GM18498 (cell line): ENCODE measurements around the gene ITPRIPL1.
"Not testable (repeated sequence)": the region's sequence is repeated elsewhere in the genome, so short reads cannot be mapped to it uniquely, and the experiment has no call there.

Experiments
- ATAC-seq: cut with Tn5 transposase; IDR thresholded peaks from one replicate; pipeline ENCODE4 v1.9.1; 2021; ENCODE audit warnings: mild to moderate bottlenecking, moderate library complexity; ENCODE audit not compliant: unreplicated experiment

The ITPRIPL1 gene, protein sequence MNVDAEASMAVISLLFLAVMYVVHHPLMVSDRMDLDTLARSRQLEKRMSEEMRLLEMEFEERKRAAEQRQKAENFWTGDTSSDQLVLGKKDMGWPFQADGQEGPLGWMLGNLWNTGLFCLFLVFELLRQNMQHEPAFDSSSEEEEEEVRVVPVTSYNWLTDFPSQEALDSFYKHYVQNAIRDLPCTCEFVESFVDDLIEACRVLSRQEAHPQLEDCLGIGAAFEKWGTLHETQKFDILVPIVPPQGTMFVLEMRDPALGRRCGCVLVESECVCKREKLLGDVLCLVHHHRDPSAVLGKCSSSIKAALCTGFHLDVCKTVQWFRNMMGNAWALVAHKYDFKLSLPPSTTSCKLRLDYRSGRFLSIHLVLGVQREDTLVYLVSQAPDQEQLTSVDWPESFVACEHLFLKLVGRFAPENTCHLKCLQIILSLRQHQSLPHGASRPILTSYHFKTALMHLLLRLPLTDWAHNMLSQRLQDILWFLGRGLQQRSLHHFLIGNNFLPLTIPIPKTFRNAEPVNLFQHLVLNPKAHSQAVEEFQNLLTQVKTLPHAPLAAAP

GRCh38 chr2:96325041-96325883 lies at the start of gene ITPRIPL1:
TSS of gene ITPRIPL1 (plus strand) at chr2:96325317. CDS start at chr2:96325840, 523 bp downstream.
- no peak for ATAC-seq

- no peak for ATAC-seq
These were observed 48.2 kb upstream of the ITPRIPL1 start for GRCh38 chr2:96276787-96277499.

DNA sequence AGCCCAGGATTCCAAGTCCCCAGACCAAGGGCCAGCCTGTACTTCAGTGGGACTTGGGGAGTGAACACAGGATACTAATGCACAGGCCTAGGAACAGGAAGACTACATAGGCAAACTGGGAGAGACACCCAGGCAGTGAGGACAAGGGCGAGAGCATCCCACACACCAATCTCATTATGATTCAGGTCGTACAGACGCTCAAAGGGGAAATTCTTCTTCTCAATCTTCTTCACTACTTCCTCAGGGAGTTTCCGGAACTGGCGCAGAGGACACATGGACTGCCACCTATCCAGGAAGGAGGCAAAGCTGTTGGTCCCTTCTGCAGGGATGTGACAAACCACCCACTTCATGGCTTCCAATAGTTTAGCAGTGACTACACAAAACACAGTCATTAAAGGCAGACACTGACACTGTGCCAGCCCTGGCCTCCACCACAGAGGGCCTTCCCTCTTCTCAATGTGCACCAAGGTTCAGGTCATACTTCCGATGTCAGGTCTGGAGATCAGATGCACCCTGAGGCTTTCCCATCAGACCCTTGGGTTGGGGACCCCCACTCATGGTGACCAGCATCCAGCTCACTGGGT lies 37.8 kb upstream of the ITPRIPL1 start:
- no peak for ATAC-seq

DNA sequence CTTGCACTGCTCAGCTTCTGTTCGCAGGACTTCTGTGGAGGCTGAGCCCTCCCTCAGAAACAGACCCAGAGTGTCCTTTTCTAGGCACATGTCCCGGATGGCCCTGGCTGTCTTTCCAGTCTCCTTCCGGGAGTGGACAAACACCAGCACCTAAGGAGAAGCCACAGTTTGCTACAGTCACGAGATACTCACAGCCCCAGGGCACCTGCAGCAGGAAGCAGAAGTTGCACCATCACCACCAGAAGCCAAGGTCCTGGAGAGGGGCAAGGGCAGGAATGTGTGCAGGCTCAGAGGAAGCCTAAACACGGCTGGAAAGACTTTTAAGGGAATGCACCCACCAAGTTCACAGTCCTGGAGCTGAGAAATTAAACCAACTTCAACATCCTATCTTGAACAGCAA lies 33.4 kb upstream of the ITPRIPL1 start:
- no peak for ATAC-seq

DNA sequence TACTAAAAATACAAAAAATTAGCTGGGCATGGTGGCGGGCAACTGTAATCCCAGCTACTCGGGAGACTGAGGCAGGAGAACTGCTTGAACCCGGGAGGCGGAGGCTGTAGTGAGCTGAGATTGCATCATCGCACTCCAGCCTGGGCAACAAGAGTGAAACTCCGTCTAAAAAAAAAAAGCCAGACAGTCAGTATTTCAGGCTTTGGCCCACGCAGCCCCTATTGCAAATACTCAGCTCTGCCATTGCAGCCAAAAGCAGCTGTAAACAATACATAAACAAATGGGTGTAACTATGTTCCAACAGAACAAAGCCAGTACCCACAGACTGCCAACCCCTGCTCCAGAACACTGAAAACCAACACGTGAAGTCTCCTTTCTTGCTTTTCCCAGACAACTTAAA lies 30.8 kb upstream of the ITPRIPL1 start:
- ATAC-seq, result not testable (repeated sequence)

- no peak for ATAC-seq
These were observed 28.2 kb upstream of the ITPRIPL1 start for GRCh38 chr2:96296925-96297324.

DNA sequence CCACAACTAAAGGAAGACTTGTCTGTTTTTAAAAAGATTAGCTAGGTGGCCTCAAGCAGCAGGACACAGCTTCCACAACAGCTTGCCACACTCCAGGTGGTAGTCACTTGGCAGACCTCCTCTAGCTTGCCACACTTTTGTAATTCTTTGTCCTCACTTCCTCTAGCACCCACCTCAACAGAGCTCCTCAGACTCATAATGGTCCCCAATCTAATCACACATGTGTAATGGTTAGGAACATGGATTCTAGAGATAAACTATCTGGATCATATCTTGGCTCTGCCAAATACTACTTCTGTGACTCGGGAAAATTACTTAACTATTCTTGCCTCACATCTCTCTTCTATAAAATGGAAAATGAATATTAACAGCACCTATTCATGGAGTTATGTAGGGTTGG lies 23.3 kb upstream of the ITPRIPL1 start:
- ATAC-seq, result no peak

DNA sequence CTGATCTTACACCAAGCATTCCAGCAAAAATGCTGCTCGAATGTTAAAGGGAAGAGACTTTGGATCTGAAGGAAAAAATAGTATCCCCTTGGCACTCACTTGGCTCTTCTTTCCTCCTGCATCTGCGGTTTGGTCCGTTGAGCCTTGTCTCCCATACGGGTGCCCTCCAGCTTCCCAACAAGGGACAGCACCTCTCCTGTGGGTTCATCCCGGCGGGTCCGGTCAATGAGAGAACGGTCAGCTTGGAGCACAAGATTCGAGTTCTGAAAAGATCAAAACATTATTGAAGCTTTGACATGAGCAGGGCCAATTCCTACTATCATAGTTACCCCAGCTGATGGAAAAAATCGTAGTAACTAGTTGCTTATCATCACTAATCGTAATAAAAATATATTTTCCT lies 20.5 kb upstream of the ITPRIPL1 start:
- no peak for ATAC-seq

DNA sequence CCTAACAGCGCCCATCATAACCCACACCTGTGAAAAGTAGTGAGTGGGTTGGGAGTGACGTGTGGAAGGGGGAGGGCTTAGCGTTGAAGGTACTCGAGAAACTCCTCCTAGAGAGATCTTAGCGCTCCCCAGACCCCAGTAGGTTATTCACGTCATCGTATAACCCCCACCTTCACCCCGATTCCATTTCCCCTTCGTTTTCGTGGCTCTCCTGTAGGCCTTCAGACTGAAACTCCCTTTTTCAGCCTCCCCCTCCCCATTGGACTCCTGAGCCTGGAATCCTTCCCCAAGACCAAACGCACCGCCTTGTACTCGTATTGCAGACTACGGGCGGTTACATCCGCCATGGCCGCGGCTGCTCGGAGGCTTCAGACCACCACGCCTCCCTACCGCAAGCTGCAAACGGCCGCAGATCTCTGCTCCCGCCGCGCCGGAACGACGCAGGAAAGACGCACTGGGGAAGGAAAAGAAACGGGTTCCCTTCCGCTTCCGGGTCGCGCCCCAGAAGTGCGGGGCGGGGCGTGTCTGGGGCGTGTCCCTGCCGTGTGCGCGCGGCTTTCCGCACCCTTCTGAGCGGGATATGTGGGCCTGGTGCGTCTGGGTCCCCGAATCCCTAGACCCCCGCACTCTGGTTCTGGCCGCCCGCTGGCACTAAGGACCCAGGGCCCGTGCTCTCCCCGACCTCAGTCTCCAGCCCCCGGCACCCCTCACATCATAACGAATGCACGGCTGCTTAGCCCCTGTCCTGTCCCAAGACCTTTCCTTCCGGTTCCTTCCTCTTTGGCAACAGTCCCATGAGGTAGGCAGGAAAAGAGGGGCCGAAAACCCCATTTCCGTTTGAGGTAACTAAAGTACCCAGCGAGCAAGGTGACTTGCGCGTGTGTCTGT lies 19.8 kb upstream of the ITPRIPL1 start, which contains the start of gene SNRNP200:
SNRNP200 (minus strand) TSS at position 456 of the 888 bp plus-strand sequence; CDS start at position 347, 109 bp downstream.
- ATAC-seq, result peak; percentile 93

DNA sequence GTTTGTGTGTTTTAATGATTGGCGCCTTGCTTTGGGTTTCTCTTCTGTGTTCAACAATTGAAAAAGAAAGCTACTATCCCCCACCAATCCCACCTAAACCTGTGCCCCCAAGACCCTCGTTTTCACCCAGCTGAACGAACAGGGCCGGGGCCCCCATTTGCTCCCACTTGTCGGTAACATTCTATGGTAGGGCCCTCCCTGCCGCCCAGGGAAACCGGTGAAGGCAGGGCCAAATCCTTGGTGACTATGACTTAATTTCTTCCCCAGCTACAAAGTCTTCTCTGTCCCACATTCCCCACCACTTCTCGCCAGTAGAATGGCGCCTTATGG lies 19.2 kb upstream of the ITPRIPL1 start:
- ATAC-seq, result peak; percentile 6

GRCh38 chr2:96306370-96306769 lies 18.7 kb upstream of the ITPRIPL1 start:
- ATAC-seq, result no peak

GRCh38 chr2:96308248-96308647 lies 16.9 kb upstream of the ITPRIPL1 start:
- ATAC-seq, result no peak

DNA sequence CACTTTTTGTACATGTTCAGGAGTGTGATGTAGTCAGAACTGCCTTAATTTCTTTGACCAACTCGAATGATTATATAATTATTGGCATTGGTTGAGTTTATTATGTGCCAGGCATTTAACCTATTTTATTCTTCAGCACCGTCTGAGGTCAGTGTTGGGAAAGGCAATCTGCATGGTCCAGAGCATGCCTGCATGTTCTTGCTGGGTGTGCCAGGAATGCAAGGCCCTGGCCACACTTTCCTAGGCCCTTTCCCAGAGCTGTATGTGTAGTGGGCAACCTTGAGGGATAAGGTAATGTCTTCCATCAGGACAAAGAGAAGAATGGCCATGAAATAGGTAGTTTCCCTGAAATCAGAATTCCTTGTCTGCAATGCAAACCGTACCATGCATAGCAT lies 10.1 kb upstream of the ITPRIPL1 start:
- ATAC-seq, result no peak

DNA sequence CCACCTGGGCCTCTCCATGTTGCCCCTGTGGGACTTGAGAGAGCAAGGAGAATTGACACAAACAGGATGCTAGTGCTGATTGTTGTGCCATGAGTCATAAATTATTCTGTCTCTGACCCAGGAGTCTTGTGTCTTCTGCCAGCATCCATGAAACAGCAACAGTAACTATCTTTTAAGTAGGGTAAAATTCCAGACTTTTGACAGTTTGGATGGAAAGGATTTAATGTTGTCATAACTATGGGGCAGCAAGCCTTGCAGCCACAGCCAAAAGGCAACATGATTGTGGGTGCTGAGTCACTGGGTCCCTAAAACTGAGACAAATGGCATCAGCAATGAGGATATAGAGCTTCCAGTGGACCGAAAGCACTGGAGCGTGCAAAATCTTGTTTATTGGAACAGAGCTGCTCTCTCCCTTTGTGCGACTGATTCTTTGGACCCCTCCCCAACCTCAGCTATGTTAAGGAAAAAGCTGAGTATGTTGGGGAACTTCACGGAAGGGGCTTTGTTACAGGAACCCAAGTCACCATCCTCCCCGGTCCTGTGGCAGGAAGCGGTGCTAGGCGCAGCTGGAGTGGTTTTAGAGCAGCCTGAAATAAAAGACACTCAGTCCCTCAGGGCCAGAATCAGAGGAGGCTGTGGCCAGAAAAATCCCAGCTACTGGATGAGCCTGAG lies 9.6 kb upstream of the ITPRIPL1 start:
- no peak for ATAC-seq

DNA sequence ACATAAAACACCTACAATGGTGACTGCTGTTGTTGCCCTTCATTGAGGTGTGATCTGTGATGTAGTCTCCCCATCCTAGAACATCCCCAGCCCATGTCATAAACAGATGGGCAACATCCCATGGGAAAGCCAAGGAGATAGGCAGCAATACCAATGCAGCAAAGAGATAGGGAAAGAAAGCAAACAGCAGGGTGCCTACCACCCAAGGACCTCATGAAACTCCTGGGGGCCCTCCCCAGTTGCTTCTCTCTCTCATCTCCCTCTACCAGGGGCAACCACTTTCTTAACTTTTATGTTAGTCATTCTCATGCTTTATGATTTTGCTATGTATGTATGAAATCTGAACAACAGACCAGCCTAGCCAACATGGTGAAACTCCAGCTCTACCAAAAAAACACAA lies 8.1 kb upstream of the ITPRIPL1 start:
- no peak for ATAC-seq

DNA sequence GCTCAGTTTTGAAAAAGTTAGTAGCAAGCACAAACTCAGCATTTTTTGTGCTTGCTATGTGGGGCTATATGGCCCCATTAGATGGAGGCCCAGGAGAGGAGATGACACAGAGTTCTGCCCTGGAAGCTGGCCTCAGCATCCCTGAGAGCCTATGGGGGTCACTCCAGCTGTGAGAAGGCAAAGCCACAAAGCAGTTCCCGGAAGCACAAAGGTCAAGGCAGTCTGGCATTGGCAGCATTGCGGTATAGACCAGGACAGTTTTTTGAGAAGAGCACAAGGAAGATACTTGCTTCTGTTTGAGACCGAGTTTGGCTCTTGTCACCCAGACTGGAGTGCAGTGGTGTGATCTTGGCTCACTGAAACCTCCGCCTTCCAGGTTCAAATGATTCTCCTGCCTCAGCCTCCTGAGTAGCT lies 7.5 kb upstream of the ITPRIPL1 start:
- no peak for ATAC-seq

GRCh38 chr2:96318723-96319122 lies 6.4 kb upstream of the ITPRIPL1 start:
- ATAC-seq, result no peak

- no peak for ATAC-seq
These were observed 5.7 kb upstream of the ITPRIPL1 start for GRCh38 chr2:96319396-96319795.

DNA sequence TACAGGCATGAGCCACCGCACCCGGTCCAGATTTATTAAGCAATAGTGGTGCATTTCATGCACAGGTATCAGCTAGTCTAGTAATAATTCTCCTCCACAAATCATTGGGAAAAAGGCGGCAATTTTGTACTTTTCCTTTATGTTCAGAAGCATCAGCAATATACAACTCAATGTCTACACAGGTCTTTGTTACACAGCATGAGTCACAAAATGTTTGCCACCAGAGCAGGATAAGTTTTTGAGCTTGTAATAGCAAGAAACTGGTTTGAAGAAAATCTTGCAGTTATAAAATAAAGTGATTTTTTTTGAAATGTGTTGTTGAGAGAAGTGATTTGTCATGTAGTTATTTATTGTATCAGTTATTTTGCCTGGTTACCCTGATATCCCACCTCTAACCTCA lies 4.8 kb upstream of the ITPRIPL1 start:
- no peak for ATAC-seq
